Measurements from ENCODE around the gene PRR30. TPM values are rescaled to one million over a fixed set of nuclear protein-coding genes. Genes with fewer than 3 reads are reported as not detected.

The PRR30 gene
- total and polyA plus RNA-seq, 7 donors: not detected

- Histone ChIP-seq H3K36me3 (ENCODE audit: insufficient read depth in 1 of 2, low read depth in 1 of 2) (peaks cover 0 to 17% of the 10 kb centered on the region in 2 donors), H3K27me3 (ENCODE audit: insufficient read depth in 3 of 3, low read length in 2 of 3) (no peaks in the 10 kb centered on the region), H3K27ac (no peak overlapping the region), H3K9me3 (no peaks in the 10 kb centered on the region), H3K4me1 (peaks cover 12% of the 10 kb centered on the region), H3K4me3 (no peak overlapping the region)
- TF ChIP-seq CTCF (IDR thresholded peaks at IDR 0.05): no peak
- 88 to 92% (median 89%) methylated on average over 7 of the region's 7 CpGs for WGBS, 3 donors
- DNase-seq (no peak), ATAC-seq (no peak)
- intact Hi-C loops (cut with DNase I): no loop called here
These were observed 2.5 kb downstream of the PRR30 start for GRCh38 chr2:27136751-27137150.

GRCh38 chr2:27135478-27135955 lies 3.7 kb downstream of the PRR30 start:
- intact Hi-C loops (cut with DNase I): no loop called here
- WGBS, 3 donors: 69 to 85% (median 71%) methylated on average over 12 of the region's 12 CpGs
- no peak for TF ChIP-seq CTCF (IDR thresholded peaks at IDR 0.05)
- H3K4me1 ChIP-seq: peaks cover 12% of the 10 kb centered on the region
- H3K27ac ChIP-seq: peak overlapping the region; percentile 94
- no peaks in the 10 kb centered on the region for H3K9me3 ChIP-seq
- no peak overlapping the region for H3K4me3 ChIP-seq
- DNase-seq (no peak), ATAC-seq (no peak)
- no peaks in the 10 kb centered on the region for H3K27me3 ChIP-seq (ENCODE audit: insufficient read depth in 3 of 3, low read length in 2 of 3)
- H3K36me3 ChIP-seq (ENCODE audit: insufficient read depth in 1 of 2, low read depth in 1 of 2): peaks cover 0 to 29% of the 10 kb centered on the region in 2 donors

- H3K27ac ChIP-seq: peak overlapping the region; percentile 94
- H3K4me1 ChIP-seq: peaks cover 12% of the 10 kb centered on the region
- intact Hi-C loops (cut with DNase I): loop anchor here in 1 of 2 donors (5.0 kb wide), 1 partner anchor 77 kb away; the partner anchor contains the start of genes ATRAID and SLC5A6
- no peak for ATAC-seq
- TF ChIP-seq CTCF (IDR thresholded peaks at IDR 0.05): no peak
- no peaks in the 10 kb centered on the region for H3K9me3 ChIP-seq
- H3K36me3 ChIP-seq (ENCODE audit: insufficient read depth in 1 of 2, low read depth in 1 of 2): peaks cover 0 to 35% of the 10 kb centered on the region in 2 donors
- no peak for DNase-seq
- H3K4me3 ChIP-seq: peak overlapping the region; percentile 92
- WGBS, 3 donors: 50 to 54% (median 53%) methylated on average over 33 of the region's 33 CpGs
- H3K27me3 ChIP-seq (ENCODE audit: insufficient read depth in 3 of 3, low read length in 2 of 3): no peaks in the 10 kb centered on the region
These were observed 4.3 kb downstream of the PRR30 start for GRCh38 chr2:27134781-27135477.

GRCh38 chr2:27133905-27134780 lies 5.1 kb downstream of the PRR30 start, which contains the start of gene PREB:
Gene PREB (minus strand): TSS chr2:27134636. CDS start chr2:27134421, 215 bp downstream.
- intact Hi-C loops (cut with DNase I): loop anchor here in 1 of 2 donors (5.0 kb wide), 1 partner anchor 78 kb away; the partner anchor contains the start of genes ATRAID and SLC5A6
- WGBS, 3 donors: 0 to 1% (median 0%) methylated on average over 76 to 86 of the region's 86 CpGs
- peaks cover 0 to 41% of the 10 kb centered on the region in 2 donors for H3K36me3 ChIP-seq (ENCODE audit: insufficient read depth in 1 of 2, low read depth in 1 of 2)

More at GRCh38 chr2:27133905-27134780, 5.1 kb downstream of the PRR30 start, which contains the start of gene PREB:
- Histone ChIP-seq H3K27ac (peak within 1 kb of the TSS; percentile 94), H3K27me3 (ENCODE audit: insufficient read depth in 3 of 3, low read length in 2 of 3) (no peaks in the 10 kb centered on the region), H3K4me3 (peak within 1 kb of the TSS; percentile 92), H3K9me3 (no peaks in the 10 kb centered on the region), H3K4me1 (peaks cover 12% of the 10 kb centered on the region)
- ATAC-seq: peak; percentile 91 to 95 (median 93)
- DNase-seq: peak; percentile 98 to 99
- TF ChIP-seq CTCF (IDR thresholded peaks at IDR 0.05): no peak

All from psoas muscle (tissue), 8 donors.